ENCODE measurements around the gene AVP. TPM values are rescaled to one million over a fixed set of nuclear protein-coding genes. Genes with fewer than 3 reads are reported as not detected.
A peak's percentile ranks its signal among the peaks of the same experiment; 100 is the strongest.
"Not testable (repeated sequence)": the region's sequence is repeated elsewhere in the genome, so short reads cannot be mapped to it uniquely, and the experiment has no call there.

AVP gene
- total and polyA plus RNA-seq, 5 donors = not detected

DNA sequence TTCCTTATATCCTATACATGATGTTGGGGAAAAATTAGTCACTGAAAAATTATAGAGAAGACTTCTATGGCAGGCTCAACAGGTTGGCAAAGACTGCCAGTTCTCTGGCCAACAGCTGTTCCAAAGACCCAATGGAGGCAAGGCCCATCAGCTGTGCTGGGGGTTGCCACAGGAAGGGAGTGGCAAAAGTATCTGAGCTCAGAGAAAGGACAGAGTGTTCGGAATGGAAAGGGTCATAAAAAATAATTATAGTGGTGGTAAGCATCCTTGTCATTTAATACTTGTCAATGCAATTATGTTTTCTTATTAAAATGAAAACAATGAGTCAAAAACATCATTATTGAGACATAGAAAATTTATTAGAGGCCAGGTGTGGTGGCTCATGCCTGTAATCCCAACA is 39.0 kb upstream of the AVP start:
- intact Hi-C loops (cut with DNase I) = no loop called here
- Histone ChIP-seq H3K4me3 (ENCODE audit: low read length) (no peak overlapping the region), H3K27ac (ENCODE audit: low read length) (no peak overlapping the region), H3K9me3 (ENCODE audit: control insufficient read depth, low read length) (no peaks in the 10 kb centered on the region), H3K4me1 (ENCODE audit: control insufficient read depth, insufficient read depth, low read length) (peaks cover 2% of the 10 kb centered on the region), H3K27me3 (ENCODE audit: control insufficient read depth, insufficient read depth) (no peaks in the 10 kb centered on the region)
- ATAC-seq (no peak), DNase-seq (no peak)
- WGBS = 92% methylated on average over 1 of the region's 1 CpG

DNA sequence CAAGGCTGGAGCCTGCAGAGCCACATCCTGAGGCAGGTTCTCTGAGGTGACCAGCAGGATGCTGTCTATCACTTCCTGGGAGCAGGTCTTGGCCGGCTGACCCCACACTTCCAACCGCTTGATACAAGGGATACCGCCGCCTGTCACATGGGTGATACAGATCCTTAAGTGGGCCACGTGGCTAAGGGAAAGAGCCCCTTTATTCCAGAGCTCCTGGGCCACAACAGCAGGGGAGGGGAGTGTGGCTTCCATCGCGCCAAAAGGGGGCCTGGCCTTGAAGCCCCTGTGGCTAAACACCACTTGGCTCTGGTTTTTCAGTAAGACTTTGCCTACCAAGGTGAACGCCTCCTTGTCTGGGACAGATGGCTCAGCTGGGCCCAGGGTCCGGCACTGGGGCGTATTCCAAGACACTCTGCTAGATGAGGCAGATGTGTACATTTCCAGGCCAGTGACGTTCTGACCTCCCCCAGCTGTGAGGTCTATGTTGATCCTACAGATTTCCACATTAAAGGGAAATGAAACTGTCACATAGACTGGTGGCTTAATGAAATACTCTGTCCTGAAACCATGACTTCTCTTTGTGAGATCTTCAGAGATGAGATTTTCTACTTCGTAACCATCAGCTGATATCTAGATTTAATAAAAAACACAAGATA is 37.6 kb upstream of the AVP start:
- WGBS = 92% methylated on average over 12 of the region's 12 CpGs
- Histone ChIP-seq H3K27ac (ENCODE audit: low read length) (no peak overlapping the region), H3K27me3 (ENCODE audit: control insufficient read depth, insufficient read depth) (no peaks in the 10 kb centered on the region), H3K4me3 (ENCODE audit: low read length) (no peak overlapping the region), H3K9me3 (ENCODE audit: control insufficient read depth, low read length) (no peaks in the 10 kb centered on the region), H3K4me1 (ENCODE audit: control insufficient read depth, insufficient read depth, low read length) (no peaks in the 10 kb centered on the region)
- ATAC-seq (no peak), DNase-seq (no peak)
- intact Hi-C loops (cut with DNase I) = no loop called here

DNA sequence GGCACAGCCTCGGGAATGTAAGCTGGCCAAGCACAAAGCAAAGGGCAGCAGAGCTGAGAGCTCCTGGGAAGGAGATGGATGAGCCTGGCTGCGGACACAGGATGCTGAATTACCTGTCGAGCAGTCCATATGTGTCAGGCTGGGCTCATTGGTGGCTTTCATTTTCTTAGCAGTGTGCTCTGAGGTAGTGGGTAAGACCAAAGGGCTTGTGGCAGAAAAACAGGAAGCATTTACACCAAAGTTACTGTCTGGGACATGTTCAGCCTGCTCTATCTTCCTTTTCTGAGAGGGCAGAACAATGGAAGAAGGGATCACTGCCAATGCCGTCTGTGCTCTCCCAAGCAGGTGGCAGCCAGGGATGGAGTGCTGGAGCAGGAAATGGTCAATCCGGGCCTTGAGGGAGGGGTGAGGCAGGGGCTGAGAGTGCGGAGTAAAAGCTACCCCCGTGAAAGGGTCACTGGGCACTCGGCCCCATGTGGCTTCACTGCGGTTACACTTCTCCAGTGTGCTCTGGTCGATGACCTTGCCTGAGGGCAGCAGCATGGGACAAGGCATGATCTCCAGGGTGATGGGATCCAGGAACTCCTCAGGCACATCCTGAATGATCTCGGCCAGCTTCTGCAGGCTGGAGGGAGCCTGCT is 36.9 kb upstream of the AVP start:
- H3K9me3 ChIP-seq (ENCODE audit: control insufficient read depth, low read length) = no peaks in the 10 kb centered on the region
- H3K27me3 ChIP-seq (ENCODE audit: control insufficient read depth, insufficient read depth) = no peaks in the 10 kb centered on the region
- no peaks in the 10 kb centered on the region for H3K4me1 ChIP-seq (ENCODE audit: control insufficient read depth, insufficient read depth, low read length)
- DNase-seq (no peak), ATAC-seq (no peak)
- WGBS = 71% methylated on average over 11 of the region's 11 CpGs
- H3K27ac ChIP-seq (ENCODE audit: low read length) = no peak overlapping the region
- intact Hi-C loops (cut with DNase I) = no loop called here
- H3K4me3 ChIP-seq (ENCODE audit: low read length) = no peak overlapping the region

DNA sequence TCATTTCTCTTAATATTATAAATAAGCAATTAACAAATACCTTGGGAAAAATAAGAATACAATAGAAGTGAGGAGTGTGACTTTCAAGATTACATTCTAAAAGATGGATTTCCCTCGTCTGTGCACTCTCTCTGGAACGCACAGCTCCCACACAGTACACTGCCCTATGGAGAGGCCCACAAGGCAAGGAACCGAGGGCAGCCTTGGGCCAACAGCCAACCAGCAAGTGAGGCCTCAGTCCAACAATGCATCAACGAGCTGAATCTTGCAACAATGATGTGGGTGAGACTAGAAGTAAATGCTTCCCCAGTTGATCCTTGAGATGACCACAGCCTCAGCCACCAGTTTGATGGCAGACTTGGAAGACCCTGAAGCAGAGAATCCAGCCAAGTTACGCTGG is 34.5 kb upstream of the AVP start:
- DNase-seq (no peak), ATAC-seq (no peak)
- no peak overlapping the region for H3K4me3 ChIP-seq (ENCODE audit: low read length)
- no peak overlapping the region for H3K27ac ChIP-seq (ENCODE audit: low read length)
- WGBS = 69% methylated on average over 5 of the region's 5 CpGs
- H3K4me1 ChIP-seq (ENCODE audit: control insufficient read depth, insufficient read depth, low read length) = no peaks in the 10 kb centered on the region
- intact Hi-C loops (cut with DNase I) = loop anchor here in 3 of 4 donors (5.0 to 10.0 kb wide), 2 partner anchors 64 to 67 kb away; no protein-coding TSS in a partner anchor
- no peaks in the 10 kb centered on the region for H3K27me3 ChIP-seq (ENCODE audit: control insufficient read depth, insufficient read depth)
- no peaks in the 10 kb centered on the region for H3K9me3 ChIP-seq (ENCODE audit: control insufficient read depth, low read length)

- ATAC-seq (peak; percentile 85 to 86), DNase-seq (peak; percentile 74 to 90 (median 82))
- not testable (repeated sequence) for H3K4me3 ChIP-seq (ENCODE audit: low read length); H3K4me1 ChIP-seq (ENCODE audit: control insufficient read depth, insufficient read depth, low read length); H3K9me3 ChIP-seq (ENCODE audit: control insufficient read depth, low read length); H3K27me3 ChIP-seq (ENCODE audit: control insufficient read depth, insufficient read depth); H3K27ac ChIP-seq (ENCODE audit: low read length)
- intact Hi-C loops (cut with DNase I) = loop anchor here in 3 of 4 donors (5.0 to 10.0 kb wide), 2 partner anchors 63 to 66 kb away; no protein-coding TSS in a partner anchor
- 45% methylated on average over 14 of the region's 14 CpGs for WGBS
These were observed 33.4 kb upstream of the AVP start for GRCh38 chr20:3117839-3118379.

- no peak for DNase-seq
- intact Hi-C loops (cut with DNase I) = loop anchor here in 3 of 4 donors (5.0 to 10.0 kb wide), 2 partner anchors 62 to 64 kb away; no protein-coding TSS in a partner anchor
- ATAC-seq = no peak
- WGBS = 88% methylated on average over 4 of the region's 4 CpGs
- H3K9me3 ChIP-seq (ENCODE audit: control insufficient read depth, low read length) = no peaks in the 10 kb centered on the region
- H3K27ac ChIP-seq (ENCODE audit: low read length) = no peak overlapping the region
- H3K4me1 ChIP-seq (ENCODE audit: control insufficient read depth, insufficient read depth, low read length) = no peaks in the 10 kb centered on the region
- no peaks in the 10 kb centered on the region for H3K27me3 ChIP-seq (ENCODE audit: control insufficient read depth, insufficient read depth)
- H3K4me3 ChIP-seq (ENCODE audit: low read length) = no peak overlapping the region
These were observed 31.8 kb upstream of the AVP start for GRCh38 chr20:3116341-3116740.

DNA sequence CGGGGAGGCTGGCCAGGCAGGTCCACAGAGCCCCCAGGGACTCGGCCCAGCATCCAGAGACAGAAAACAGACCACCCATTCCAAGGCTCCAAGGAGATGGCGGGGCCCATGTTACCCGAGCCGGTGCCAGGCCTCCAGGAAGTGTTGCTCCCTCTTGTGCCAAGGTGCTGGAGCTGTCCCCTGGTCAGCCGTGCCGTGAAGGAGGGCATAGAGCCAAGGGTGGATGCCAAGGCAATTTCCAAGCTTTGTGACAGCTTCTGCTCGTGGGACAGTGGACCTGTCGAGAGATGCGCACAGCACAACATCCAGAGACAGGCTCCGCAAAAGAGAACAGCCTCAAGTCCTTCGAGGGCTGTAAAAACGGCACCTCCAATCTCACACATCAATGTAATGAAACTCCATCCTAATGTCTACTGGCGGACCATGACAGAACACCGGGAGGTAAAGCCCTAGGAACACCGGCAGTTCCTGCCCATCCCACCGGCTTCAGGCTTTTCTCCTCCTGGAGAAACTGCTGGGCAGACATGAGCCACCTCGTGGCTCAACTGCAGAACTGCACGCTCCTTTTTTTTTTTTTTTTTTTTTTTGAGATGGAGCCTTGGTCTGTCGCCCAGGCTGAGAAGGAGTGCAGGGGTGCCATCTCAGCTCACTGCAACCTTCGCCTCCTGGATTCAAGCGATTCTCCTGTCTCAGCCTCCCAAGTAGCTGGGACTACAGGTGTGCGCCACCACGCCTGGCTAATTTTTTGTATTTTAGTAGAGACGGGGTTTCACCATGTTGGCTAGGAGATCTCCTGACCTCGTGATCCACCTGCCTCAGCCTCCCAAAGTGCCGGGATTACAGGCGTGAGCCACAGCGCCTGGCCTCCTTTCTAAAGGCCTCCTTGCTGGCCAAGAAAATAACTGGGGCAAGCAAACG is 30.9 kb upstream of the AVP start:
- Histone ChIP-seq H3K27ac (ENCODE audit: low read length) (no peak overlapping the region), H3K4me3 (ENCODE audit: low read length) (no peak overlapping the region), H3K9me3 (ENCODE audit: control insufficient read depth, low read length) (no peaks in the 10 kb centered on the region), H3K4me1 (ENCODE audit: control insufficient read depth, insufficient read depth, low read length) (no peaks in the 10 kb centered on the region), H3K27me3 (ENCODE audit: control insufficient read depth, insufficient read depth) (no peaks in the 10 kb centered on the region)
- intact Hi-C loops (cut with DNase I) = loop anchor here in 3 of 4 donors (5.0 to 10.0 kb wide), 2 partner anchors 61 to 63 kb away; no protein-coding TSS in a partner anchor
- peak; percentile 19 to 41 for ATAC-seq
- DNase-seq = peak in 2 of 3 donors; percentile 61 to 62
- WGBS = 50% methylated on average over 30 of the region's 30 CpGs

DNA sequence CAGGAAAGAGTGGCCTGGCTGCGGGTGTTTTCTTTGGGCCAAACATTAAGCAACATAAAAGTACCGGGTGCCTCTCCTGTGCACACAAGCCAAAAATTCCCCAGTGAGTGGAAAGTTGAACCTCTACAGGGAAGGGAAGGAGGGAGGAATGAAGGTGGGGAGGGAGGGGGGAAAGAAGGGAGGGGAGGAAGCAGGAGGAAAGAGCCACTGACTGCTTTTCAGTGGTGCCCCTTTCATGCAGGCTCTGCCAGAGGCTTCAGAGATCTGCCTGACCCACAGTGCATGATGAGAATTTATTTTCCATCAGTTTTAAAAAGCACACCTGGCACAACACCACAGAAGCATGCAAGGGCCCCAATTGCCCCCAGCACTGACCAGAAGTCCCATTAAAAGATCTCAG is 27.5 kb upstream of the AVP start:
- Histone ChIP-seq H3K27ac (ENCODE audit: low read length) (no peak overlapping the region), H3K4me1 (ENCODE audit: control insufficient read depth, insufficient read depth, low read length) (no peaks in the 10 kb centered on the region), H3K9me3 (ENCODE audit: control insufficient read depth, low read length) (no peaks in the 10 kb centered on the region), H3K27me3 (ENCODE audit: control insufficient read depth, insufficient read depth) (no peaks in the 10 kb centered on the region), H3K4me3 (ENCODE audit: low read length) (no peak overlapping the region)
- intact Hi-C loops (cut with DNase I) = loop anchor here in 3 of 4 donors (5.0 to 10.0 kb wide), 2 partner anchors 57 to 60 kb away; no protein-coding TSS in a partner anchor
- 71% methylated on average over 2 of the region's 2 CpGs for WGBS
- DNase-seq (no peak), ATAC-seq (no peak)

- Histone ChIP-seq H3K27me3 (ENCODE audit: control insufficient read depth, insufficient read depth) (no peaks in the 10 kb centered on the region), H3K4me3 (ENCODE audit: low read length) (no peak overlapping the region), H3K9me3 (ENCODE audit: control insufficient read depth, low read length) (no peaks in the 10 kb centered on the region), H3K27ac (ENCODE audit: low read length) (no peak overlapping the region), H3K4me1 (ENCODE audit: control insufficient read depth, insufficient read depth, low read length) (no peaks in the 10 kb centered on the region)
- 90% methylated on average over 7 of the region's 7 CpGs for WGBS
- ATAC-seq = no peak
- intact Hi-C loops (cut with DNase I) = loop anchor here in 3 of 4 donors (5.0 to 10.0 kb wide), 2 partner anchors 57 to 59 kb away; no protein-coding TSS in a partner anchor
- DNase-seq = no peak
These were observed 27.0 kb upstream of the AVP start for GRCh38 chr20:3111507-3111906.

GRCh38 chr20:3109350-3110302 is 25.1 kb upstream of the AVP start:
- 87% methylated on average over 23 of the region's 23 CpGs for WGBS
- no peak for DNase-seq
- intact Hi-C loops (cut with DNase I) = loop anchor here in 3 of 4 donors (5.0 to 10.0 kb wide), 2 partner anchors 55 to 57 kb away; no protein-coding TSS in a partner anchor

More at GRCh38 chr20:3109350-3110302, 25.1 kb upstream of the AVP start:
- ATAC-seq = no peak
- H3K9me3 ChIP-seq (ENCODE audit: control insufficient read depth, low read length) = no peaks in the 10 kb centered on the region
- H3K4me1 ChIP-seq (ENCODE audit: control insufficient read depth, insufficient read depth, low read length) = no peaks in the 10 kb centered on the region
- H3K27me3 ChIP-seq (ENCODE audit: control insufficient read depth, insufficient read depth) = no peaks in the 10 kb centered on the region
- H3K27ac ChIP-seq (ENCODE audit: low read length) = no peak overlapping the region
- no peak overlapping the region for H3K4me3 ChIP-seq (ENCODE audit: low read length)
